Umbilical cord (tissue), 2 donors: ENCODE data around the gene HPCAL1. TPM values are rescaled to one million over a fixed set of nuclear protein-coding genes. Genes with fewer than 3 reads are reported as not detected.
"Not testable (repeated sequence)": the region's sequence is repeated elsewhere in the genome, so short reads cannot be mapped to it uniquely, and the experiment has no call there.

Experiments used
- DNase-seq: peaks from one replicate; pipeline ENCODE4 v3.0.0-alpha.2; 2015; ENCODE audit warnings: low spot score
- total RNA-seq: library from RNA; depleted of rRNA; stranded (reverse); fragments of >200 nt; gene quantifications from one replicate; pipeline ENCODE4 v1.2.3, GENCODE V29; 2014; ENCODE audit warnings: low replicate concordance; ENCODE audit not compliant: insufficient read depth

The HPCAL1 gene
- total RNA-seq, 1 donor from 2014 or later: 7.9 TPM

GRCh38 chr2:10457195-10457594, 154.5 kb downstream of the HPCAL1 start:
- not testable (repeated sequence) for DNase-seq

- DNase-seq: no peak
These were observed 155.3 kb downstream of the HPCAL1 start for GRCh38 chr2:10457846-10458598.

- DNase-seq: no peak
These were observed 157.7 kb downstream of the HPCAL1 start for GRCh38 chr2:10460366-10460796.

DNA sequence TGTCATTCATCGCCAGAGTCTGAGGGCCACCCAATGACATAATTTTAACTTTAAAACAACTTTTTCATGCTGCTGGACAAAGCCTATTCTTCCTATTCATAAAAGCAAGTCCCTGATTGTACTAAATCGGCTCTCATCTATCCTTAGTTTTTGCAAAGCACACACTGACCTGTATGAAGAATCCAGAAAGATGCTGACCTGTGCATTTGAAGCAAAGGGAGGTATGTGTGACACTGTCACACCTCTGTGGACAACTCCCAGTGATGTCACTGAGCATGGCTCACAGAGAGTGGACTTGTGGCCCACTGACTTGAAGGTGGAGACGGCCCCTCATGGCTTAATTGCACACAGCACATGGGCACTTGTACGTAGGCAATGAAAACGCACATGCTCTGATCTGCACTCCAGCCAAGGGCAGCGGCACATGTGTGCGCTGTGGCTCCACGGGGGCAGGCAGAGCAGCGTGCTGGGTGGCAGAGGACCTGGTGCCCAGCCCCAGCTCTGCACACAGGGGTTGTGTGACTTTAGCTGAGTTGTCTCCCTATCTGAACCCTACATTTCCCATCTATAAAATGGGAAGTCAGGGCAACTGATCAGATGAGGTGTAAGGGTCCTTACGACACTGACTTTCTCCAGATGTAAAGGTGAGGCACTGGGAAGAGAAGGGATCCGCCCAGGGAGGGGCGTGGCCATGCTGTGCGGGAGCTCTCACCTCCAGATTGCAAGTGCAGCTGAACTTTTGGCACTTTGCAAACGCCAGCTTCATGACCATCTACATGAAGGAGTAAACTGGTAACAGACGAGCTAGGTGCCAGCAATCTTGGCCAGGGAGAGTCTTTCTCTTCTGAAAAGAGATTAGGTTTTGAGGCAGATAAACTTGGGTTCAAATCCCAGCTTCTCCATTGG, 159.7 kb downstream of the HPCAL1 start:
- DNase-seq: no peak

- no peak for DNase-seq
These were observed 163.2 kb downstream of the HPCAL1 start for GRCh38 chr2:10465910-10466309.

DNA sequence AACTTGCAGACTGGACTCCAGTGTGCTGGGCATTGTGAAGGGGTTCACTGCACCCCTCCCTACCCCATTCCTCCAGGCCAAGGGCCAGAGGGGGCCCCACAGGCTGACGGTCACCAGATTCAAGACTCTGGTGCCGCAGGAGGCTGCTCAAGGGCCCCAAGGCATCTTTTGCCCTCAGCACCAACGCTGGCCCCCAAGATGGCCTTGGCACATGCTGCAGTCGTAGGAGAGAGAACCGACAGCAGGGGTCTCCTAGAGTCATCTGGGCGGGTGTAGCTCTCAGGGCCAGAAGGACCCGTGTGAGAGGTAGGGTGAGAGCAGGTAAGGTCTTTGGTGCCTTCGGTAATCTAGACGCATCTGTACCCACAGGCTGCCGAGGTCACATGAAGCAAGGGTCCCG, 164.1 kb downstream of the HPCAL1 start:
- no peak for DNase-seq

DNA sequence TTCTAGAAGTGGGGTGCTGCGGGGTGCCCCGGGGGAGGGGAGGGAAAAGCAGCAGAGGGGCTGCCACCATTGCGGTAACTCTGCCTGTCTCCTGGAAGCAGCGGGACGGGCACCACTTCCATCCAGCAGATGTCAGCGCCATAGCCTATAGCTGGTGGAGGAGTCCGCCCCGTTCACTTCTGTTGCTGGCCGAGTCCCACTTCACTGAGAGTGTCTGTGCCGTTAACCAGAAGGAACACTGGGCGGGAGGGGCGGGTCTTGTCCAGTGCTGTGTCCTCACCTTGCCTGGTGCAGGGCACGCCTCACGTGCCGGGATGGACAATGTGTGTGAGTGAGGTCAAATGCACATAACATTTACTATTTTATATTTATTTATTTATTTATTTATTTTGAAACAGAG, 164.7 kb downstream of the HPCAL1 start:
- DNase-seq: peak; percentile 9

DNA sequence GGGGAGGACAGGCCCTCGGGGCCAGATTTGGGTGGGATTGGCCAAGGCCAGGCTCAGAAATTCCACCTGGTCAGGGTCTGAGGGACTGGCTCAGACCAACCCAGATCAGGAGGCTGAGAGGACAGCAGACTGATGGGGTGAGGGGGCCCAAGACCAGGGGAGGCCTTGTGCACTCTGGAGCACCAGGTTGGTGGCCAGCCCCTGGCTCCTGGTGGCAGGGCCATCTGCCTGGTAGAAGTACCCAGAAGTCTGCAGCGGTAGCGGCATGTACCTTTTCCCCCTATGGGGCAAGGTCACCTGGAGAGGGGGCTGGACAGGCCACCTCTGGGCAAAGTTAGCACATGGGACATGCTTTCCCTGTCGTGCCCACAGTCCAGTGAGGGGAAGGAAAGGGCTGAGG, 166.6 kb downstream of the HPCAL1 start:
- no peak for DNase-seq

DNA sequence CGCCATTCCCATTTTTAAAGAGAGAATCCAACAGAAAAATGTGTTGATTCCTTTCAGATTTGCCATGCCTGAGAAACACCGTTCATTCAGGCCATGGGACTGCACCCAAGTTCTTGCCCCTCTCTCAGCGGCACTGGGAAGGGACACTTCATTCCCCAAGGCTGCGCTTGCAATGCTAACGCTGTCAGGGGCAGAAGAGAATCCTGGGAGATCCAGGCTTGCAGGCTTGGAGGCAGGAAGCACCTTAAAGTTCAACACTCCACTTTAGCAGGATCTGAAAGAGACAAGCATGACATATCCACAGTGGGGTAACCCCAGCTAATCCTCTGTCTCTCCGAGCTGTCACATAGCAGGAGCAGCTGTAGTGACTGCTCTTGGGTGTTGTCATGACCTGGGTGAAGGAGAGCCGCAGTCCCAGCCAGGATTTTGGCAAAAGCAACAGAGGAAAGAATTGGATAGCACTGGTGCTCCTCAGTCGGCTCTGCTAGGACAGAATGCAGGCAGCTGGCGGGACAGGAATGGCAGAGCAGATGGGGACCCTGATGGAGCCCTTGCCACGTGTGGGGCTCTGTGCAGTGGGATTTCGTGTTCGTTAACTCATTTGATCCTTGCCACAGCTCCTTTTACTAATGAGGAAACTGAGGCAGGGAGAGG, 167.4 kb downstream of the HPCAL1 start:
- no peak for DNase-seq

DNA sequence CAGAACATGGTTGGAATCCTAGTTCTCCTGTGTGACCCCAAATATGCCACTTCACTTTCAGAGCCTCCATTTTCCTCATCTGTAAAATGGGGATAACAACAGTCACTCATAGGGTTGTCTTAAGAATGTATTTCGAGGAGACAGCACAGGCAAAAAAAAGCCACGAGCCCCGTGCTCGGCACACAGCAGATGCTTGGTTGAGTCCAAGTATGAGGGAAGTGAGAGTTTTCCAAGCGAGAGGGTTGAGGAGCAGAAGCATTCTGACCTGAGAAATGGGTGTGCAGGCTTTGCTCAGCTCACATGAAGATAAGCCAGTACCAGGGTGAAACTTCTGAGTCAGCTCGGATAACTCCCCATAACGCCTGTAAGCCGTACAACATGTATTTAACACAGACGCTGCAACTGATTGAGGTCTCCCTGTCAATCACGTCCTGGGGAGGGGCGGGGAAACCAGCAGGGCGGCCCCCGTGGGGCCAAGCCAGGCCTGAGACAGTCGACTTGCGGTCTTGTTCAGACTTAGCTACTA, 168.4 kb downstream of the HPCAL1 start:
- DNase-seq: no peak

DNA sequence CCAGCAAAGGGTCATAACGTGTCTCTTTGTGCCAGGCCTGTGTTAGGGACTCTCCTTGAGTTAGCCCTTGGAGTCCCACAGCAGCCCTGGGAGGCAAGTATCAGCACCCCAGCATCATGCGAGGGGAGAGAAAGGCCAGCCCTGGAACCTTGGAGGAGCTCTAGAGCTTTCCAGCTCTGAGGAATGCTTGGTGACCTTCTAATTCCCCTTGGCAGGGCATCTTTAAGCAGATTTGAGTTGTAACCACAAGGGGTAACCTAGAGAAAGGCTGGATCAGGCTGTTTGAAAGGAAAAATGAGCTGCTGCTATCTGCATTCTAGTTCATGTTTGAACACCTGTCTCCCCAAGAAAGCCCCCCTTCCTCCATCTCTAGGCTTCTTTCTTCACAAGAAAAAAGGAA, 169.3 kb downstream of the HPCAL1 start:
- no peak for DNase-seq

GRCh38 chr2:10473121-10473756, 170.5 kb downstream of the HPCAL1 start:
- no peak for DNase-seq

DNA sequence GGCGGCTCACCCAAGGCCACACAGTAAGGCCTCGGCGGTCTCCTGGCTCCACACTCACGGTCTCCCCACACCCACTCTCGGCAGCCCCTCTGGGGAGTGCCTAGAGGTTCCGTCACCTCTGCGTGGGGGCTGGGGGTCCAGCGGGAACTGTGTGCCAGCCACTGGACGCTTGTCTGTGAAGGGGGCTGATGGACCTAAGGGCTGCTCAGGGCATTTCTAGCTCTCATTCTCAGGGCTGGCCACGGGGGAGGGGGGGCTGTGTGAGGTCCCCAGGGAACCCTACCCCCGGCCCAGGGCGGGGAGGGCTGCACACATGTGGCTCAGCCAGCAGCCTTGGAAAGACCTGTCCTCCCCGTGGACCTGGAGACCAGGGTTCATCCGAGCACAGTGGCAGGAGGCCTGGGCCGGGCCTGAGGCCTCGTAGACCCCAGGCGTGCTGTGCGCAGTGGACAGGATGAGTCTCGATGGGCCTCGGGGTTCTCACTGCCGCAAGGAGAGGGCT, 172.6 kb downstream of the HPCAL1 start:
- no peak for DNase-seq

DNA sequence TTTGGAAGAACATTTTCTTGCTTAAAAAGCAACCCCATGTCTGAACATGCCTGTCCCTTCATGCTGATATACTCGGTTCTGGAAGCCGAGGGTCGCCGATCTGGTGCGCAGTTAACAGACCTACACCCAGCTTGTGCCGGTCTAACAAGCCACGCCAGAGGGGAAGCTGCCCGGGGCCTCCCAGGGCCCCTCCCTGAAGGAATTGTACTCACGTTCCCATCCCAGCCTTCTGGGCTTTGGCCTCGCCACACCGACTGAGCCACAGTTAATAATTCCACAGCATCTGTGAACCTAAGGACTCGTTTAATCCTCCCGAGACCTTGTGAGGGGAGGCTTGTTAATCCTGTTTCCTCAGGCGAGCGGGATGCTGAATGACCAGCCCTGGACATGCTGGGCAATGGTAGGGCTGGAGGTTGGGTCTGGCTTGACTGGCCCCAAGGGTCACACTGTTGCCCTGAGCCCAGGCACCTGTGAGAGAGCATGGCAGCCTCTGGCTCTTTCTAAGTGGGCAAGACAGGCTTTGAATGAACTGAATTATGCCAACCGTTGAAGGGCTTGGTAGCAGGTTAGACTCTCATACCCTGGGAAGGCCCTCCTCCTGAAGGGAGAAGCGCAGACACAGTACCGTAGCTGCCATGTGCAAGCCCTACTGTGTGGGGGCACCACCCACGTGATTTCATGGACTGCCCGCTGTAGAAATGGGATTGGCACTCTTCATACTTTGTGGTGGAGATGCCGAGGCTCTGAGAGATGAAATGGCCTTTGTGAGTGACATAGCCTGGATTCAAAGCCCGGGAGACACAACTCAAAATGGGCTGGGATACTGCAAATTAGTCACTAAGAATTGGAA, 173.3 kb downstream of the HPCAL1 start:
- DNase-seq: no peak

DNA sequence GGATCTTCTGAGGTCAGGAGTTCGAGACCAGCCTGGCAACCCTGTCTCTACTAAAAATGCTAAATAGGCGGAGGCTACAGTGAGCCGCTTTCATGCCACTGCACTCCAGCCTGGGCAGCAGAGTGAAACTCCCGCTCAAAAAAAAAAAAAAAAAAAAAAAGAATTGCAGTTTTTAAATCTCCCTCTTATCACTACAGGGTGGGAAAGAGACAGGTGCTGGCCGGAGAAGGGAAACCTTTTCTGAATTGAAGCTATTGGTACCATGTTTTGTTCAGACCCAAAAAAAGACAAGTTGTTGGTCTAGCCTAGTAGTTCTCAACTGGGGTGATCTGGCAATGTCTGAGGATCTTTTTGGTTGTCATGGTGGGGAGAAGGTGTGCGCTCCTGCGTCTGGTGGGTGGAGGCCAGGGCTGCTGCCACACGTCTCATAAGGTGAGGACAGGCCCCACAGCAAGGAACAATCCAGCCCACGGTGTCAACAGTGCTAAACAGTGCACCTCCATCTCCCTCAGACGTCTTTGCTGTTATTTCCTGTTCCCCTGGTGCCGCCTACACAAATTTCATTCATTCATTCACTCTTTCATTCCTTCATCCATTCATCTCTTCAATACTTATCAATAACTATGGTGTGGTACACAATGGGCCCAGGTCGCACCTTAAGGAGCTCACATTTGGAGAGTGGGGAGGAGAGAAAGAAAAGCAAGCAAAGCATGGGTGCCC, 174.2 kb downstream of the HPCAL1 start:
- no peak for DNase-seq
